Measurements from ENCODE around the gene POLK. TPM values are rescaled to one million over a fixed set of nuclear protein-coding genes. Genes with fewer than 3 reads are reported as not detected.
"Not testable (repeated sequence)": the region's sequence is repeated elsewhere in the genome, so short reads cannot be mapped to it uniquely, and the experiment has no call there.

POLK gene
- polyA plus RNA-seq, 1 of the 3 experiments (the other 2 are of a cell fraction) = 5.5 TPM

DNA sequence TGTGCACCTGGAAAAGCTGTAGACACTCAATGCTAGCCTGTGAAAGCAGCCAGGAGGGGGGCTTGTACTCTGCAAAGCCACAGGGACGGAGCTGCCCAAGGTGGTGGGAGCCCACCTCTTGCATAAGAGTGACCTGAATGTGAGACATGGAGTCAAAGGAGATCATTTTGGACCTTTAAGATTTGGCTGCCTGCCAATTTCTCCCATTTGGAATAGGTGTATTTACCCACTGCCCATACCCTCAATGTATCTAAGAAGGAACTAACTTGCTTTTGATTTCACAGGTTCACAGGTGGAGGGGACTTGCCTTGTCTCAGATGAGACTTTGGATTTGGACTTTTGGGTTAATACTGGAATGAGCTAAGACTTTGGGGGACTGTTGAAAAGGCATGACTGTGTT is 12.8 kb upstream of the POLK start:
- CTCF ChIA-PET = interaction anchor here (0.7 kb wide), 1 partner anchor 1609 kb away, joined by 4 read pairs; no protein-coding TSS in a partner anchor
- H3K9me2 ChIP-seq; H3K4me3 ChIP-seq (ENCODE audit: low read depth in 2 of 2, low read length in 1 of 2); DNase-seq; POLR2A ChIA-PET; H3K4me2 ChIP-seq; H3K9me3 ChIP-seq; H3K27ac ChIP-seq (ENCODE audit: low read depth in 2 of 2, low read length in 1 of 2); H3K27me3 ChIP-seq (ENCODE audit: insufficient read depth); H3K4me1 ChIP-seq (ENCODE audit: control insufficient read depth in 1 of 2, insufficient read depth in 2 of 2, low read depth in 1 of 2, low read length in 1 of 2); H3F3A ChIP-seq (replicated peaks; ENCODE audit: insufficient read depth); H3K9ac ChIP-seq; H4K20me1 ChIP-seq (ENCODE audit: insufficient read depth); H2AFZ ChIP-seq (ENCODE audit: low read depth): not testable (repeated sequence)
- Histone ChIP-seq H3K36me3 (replicated peaks in 1 of 2; ENCODE audit: control insufficient read depth in 1 of 2, insufficient read depth in 2 of 2, low read length in 1 of 2) (peaks cover 6 to 36% of the 10 kb centered on the region in 2 experiments), H3K79me2 (ENCODE audit: insufficient read depth) (peaks cover 28% of the 10 kb centered on the region)
- 100% methylated on average over 1 of the region's 1 CpG for WGBS (ENCODE audit: low lambda C conversion rate)

- H3K9ac ChIP-seq; H4K20me1 ChIP-seq (ENCODE audit: insufficient read depth); H3K4me3 ChIP-seq (ENCODE audit: low read depth in 2 of 2, low read length in 1 of 2); CTCF ChIA-PET; H3K9me3 ChIP-seq; H3K27me3 ChIP-seq (ENCODE audit: insufficient read depth); POLR2A ChIA-PET; H3K27ac ChIP-seq (ENCODE audit: low read depth in 2 of 2, low read length in 1 of 2); H3K4me1 ChIP-seq (ENCODE audit: control insufficient read depth in 1 of 2, insufficient read depth in 2 of 2, low read depth in 1 of 2, low read length in 1 of 2); DNase-seq; H3K4me2 ChIP-seq; H2AFZ ChIP-seq (ENCODE audit: low read depth); H3K9me2 ChIP-seq; H3F3A ChIP-seq (replicated peaks; ENCODE audit: insufficient read depth): not testable (repeated sequence)
- Histone ChIP-seq H3K79me2 (ENCODE audit: insufficient read depth) (peaks cover 74% of the 10 kb centered on the region), H3K36me3 (replicated peaks in 1 of 2; ENCODE audit: control insufficient read depth in 1 of 2, insufficient read depth in 2 of 2, low read length in 1 of 2) (peaks cover 17 to 32% of the 10 kb centered on the region in 2 experiments)
- 97% methylated on average over 5 of the region's 5 CpGs for WGBS (ENCODE audit: low lambda C conversion rate)
These were observed 6.6 kb upstream of the POLK start for GRCh38 chr5:75505112-75505511.

DNA sequence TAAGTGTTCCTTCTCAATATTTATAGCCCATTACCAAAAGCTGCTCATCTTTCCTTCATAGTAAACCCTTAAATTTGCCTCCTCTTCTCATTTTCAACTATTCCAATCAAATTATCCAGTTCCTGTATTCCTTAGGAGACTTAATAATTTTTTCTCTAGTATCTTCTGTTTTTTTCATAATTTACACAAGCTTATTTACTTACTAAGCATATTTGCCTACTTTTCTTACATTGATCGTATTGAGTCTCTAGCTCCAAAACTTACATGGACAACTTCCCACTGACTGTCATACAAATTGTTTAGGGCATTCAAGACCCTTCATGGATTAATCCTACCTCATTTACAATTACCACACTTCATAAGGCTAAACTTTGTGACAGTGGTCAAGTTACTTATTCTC is 3.9 kb upstream of the POLK start:
- H3K9me3 ChIP-seq = no peaks in the 10 kb centered on the region
- no peak overlapping the region; a peak in 1 of 4 replicates for H3K27ac ChIP-seq (ENCODE audit: low read depth in 2 of 2, low read length in 1 of 2)
- H3K9ac ChIP-seq = no peak overlapping the region
- H4K20me1 ChIP-seq (ENCODE audit: insufficient read depth) = no peaks in the 10 kb centered on the region; the same call in 1 of the 2 replicates
- WGBS (ENCODE audit: low lambda C conversion rate) = 93% methylated on average over 1 of the region's 1 CpG
- POLR2A ChIA-PET = no interaction called here
- peaks cover 7% of the 10 kb centered on the region for H3F3A ChIP-seq (replicated peaks; ENCODE audit: insufficient read depth)
- H3K4me3 ChIP-seq (ENCODE audit: low read depth in 2 of 2, low read length in 1 of 2) = no peak overlapping the region
- H3K27me3 ChIP-seq (ENCODE audit: insufficient read depth) = no peaks in the 10 kb centered on the region
- H3K4me1 ChIP-seq (ENCODE audit: control insufficient read depth in 1 of 2, insufficient read depth in 2 of 2, low read depth in 1 of 2, low read length in 1 of 2) = peaks cover 2 to 3% of the 10 kb centered on the region in 2 experiments; a peak in 2 of 4 replicates
- H2AFZ ChIP-seq (ENCODE audit: low read depth) = no peak overlapping the region
- CTCF ChIA-PET = interaction anchor here (1.0 to 1.6 kb wide), 2 partner anchors 171 to 271 kb away, joined by 3 read pairs; partner anchors contain the start of genes ANKRD31 and HMGCR
- peaks cover 77% of the 10 kb centered on the region for H3K79me2 ChIP-seq (ENCODE audit: insufficient read depth)
- no peak overlapping the region for H3K4me2 ChIP-seq
- DNase-seq = no peak
- no peaks in the 10 kb centered on the region for H3K9me2 ChIP-seq
- no peak for TF ChIP-seq RXRA (IDR thresholded peaks at IDR 0.05; ENCODE audit: borderline replicate concordance, low read depth)
- TF ChIP-seq ELF1 (IDR thresholded peaks at IDR 0.05) = no peak
- no peak for TF ChIP-seq MAX (IDR thresholded peaks at IDR 0.05; ENCODE audit: low read depth)
- no peak for TF ChIP-seq CHD2 (IDR thresholded peaks at IDR 0.05; ENCODE audit: low read length, partially characterized antibody)
- TF ChIP-seq, protein P1, sequence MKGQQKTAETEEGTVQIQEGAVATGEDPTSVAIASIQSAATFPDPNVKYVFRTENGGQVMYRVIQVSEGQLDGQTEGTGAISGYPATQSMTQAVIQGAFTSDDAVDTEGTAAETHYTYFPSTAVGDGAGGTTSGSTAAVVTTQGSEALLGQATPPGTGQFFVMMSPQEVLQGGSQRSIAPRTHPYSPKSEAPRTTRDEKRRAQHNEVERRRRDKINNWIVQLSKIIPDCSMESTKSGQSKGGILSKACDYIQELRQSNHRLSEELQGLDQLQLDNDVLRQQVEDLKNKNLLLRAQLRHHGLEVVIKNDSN (IDR thresholded peaks at IDR 0.05; ENCODE audit: borderline replicate concordance, low read depth) = no peak
- TF ChIP-seq FOXM1 (IDR thresholded peaks at IDR 0.05; ENCODE audit: low read depth) = no peak
- TF ChIP-seq RAD21 (IDR thresholded peaks at IDR 0.05; ENCODE audit: low read length) = no peak
- H3K36me3 ChIP-seq (replicated peaks in 1 of 2; ENCODE audit: control insufficient read depth in 1 of 2, insufficient read depth in 2 of 2, low read length in 1 of 2) = peaks cover 15 to 16% of the 10 kb centered on the region in 2 experiments
